ENCODE measurements around the gene CNTNAP2. TPM values are rescaled to one million over a fixed set of nuclear protein-coding genes. Genes with fewer than 3 reads are reported as not detected.

The CNTNAP2 gene
- total RNA-seq, 1 experiment from 2014 or later, result 0.03 TPM

GRCh38 chr7:146773506-146773905 lies 656.9 kb downstream of the CNTNAP2 start:
- ATAC-seq (no peak), DNase-seq (ENCODE audit: low read depth, low spot score) (no peak)
- POLR2A ChIA-PET, result no interaction called here
- intact Hi-C loops (cut with micrococcal nuclease; ENCODE audit: unreplicated experiment) (no loop called here), in situ Hi-C loops (cut with HindIII; ENCODE audit: low pct_unique_long_range_greater_than_20kb, low sequenced_read_pairs) (no loop called here)
- Histone ChIP-seq H3K4me3 (ENCODE audit: low read depth in 2 of 2, low read length in 2 of 2) (no peak overlapping the region), H3K27ac (ENCODE audit: low read length) (no peak overlapping the region), H3K27me3 (ENCODE audit: control insufficient read depth, insufficient read depth, low read length) (no peaks in the 10 kb centered on the region), H3K4me1 (ENCODE audit: control insufficient read depth, insufficient read depth, low read length) (no peaks in the 10 kb centered on the region), H3K36me3 (ENCODE audit: control insufficient read depth, insufficient read depth, low read length) (no peaks in the 10 kb centered on the region), H3K9me3 (ENCODE audit: control insufficient read depth, insufficient read depth, low read depth, low read length) (no peaks in the 10 kb centered on the region)
- CTCF ChIA-PET, result no interaction called here
- no TSS peak for BruUV-seq (replicated peaks)
- TF ChIP-seq SIN3A (IDR thresholded peaks at IDR 0.05; ENCODE audit: borderline replicate concordance, insufficient read depth, low read depth, low read length) (no peak), CTCF (IDR thresholded peaks at IDR 0.05) (no peak), TCF7L2 (IDR thresholded peaks at IDR 0.05; ENCODE audit: low read depth, low read length) (no peak)

- no peak overlapping the region for H3K4me3 ChIP-seq (ENCODE audit: low read depth in 2 of 2, low read length in 2 of 2)
- intact Hi-C loops (cut with micrococcal nuclease; ENCODE audit: unreplicated experiment), result no loop called here
- no peak for ATAC-seq
- TF ChIP-seq TCF7L2 (IDR thresholded peaks at IDR 0.05; ENCODE audit: low read depth, low read length) (no peak), SIN3A (IDR thresholded peaks at IDR 0.05; ENCODE audit: borderline replicate concordance, insufficient read depth, low read depth, low read length) (no peak), POLR2AphosphoS5 (IDR thresholded peaks at IDR 0.05; ENCODE audit: low read depth, low read length) (no peak), REST (IDR thresholded peaks at IDR 0.05; ENCODE audit: insufficient read depth in 1 of 2, low read depth in 2 of 2, low read length in 1 of 2) (no peak), CTCF (IDR thresholded peaks at IDR 0.05) (no peak)
- H3K4me1 ChIP-seq (ENCODE audit: control insufficient read depth, insufficient read depth, low read length), result no peaks in the 10 kb centered on the region
- H3K27me3 ChIP-seq (ENCODE audit: control insufficient read depth, insufficient read depth, low read length), result no peaks in the 10 kb centered on the region
- no peaks in the 10 kb centered on the region for H3K9me3 ChIP-seq (ENCODE audit: control insufficient read depth, insufficient read depth, low read depth, low read length)
- no TSS peak for BruUV-seq (replicated peaks)
- in situ Hi-C loops (cut with HindIII; ENCODE audit: low pct_unique_long_range_greater_than_20kb, low sequenced_read_pairs), result no loop called here
- ChIA-PET CTCF (no interaction called here), POLR2A (no interaction called here)
- DNase-seq (ENCODE audit: low read depth, low spot score), result no peak
- no peak overlapping the region for H3K27ac ChIP-seq (ENCODE audit: low read length)
- no peaks in the 10 kb centered on the region for H3K36me3 ChIP-seq (ENCODE audit: control insufficient read depth, insufficient read depth, low read length)
Measured at GRCh38 chr7:146781352-146782116, 664.9 kb downstream of the CNTNAP2 start.
